GM23248 (cell line): Measurements from ENCODE around the gene RWDD2A.

Source experiments
- EZH2 ChIP-seq: fragments of 200-600 bp; sonication (generic); IDR thresholded peaks from 2 replicates; pipeline ENCODE4 v1.6.1; 2018; ENCODE audit warnings: antibody characterized with exemption, mild to moderate bottlenecking; ENCODE audit not compliant: insufficient read depth, poor library complexity, severe bottlenecking
- EZH2phosphoT487 ChIP-seq: fragments of 200-600 bp; sonication (generic); IDR thresholded peaks from 2 replicates; pipeline ENCODE4 v1.6.1; 2018; ENCODE audit warnings: antibody characterized with exemption, moderate library complexity, mild to moderate bottlenecking, low read depth; ENCODE audit not compliant: insufficient read depth

DNA sequence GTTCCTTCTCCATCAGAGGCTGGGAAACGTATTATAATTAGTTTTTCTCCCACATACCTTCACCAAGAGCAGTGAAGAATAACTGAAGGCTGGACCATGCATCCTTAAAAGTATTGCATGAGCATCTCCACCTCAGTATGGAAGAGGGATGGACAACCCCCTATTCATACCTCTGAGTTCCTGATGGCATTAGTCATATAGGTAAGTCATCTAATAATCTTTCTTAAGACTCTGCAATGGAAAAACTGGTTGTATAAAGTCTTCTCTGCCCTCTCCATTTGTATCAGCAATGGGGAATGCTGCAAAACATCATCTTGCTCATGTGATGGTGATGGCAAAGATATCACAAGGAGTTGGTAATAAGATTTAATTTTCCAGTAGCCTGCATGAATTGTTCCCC, 24.6 kb upstream of the RWDD2A start:
- TF ChIP-seq EZH2 (no peak), EZH2phosphoT487 (no peak)
